A172 (cell line): ENCODE measurements around the gene ACSF2. TPM values are rescaled to one million over a fixed set of nuclear protein-coding genes. Genes with fewer than 3 reads are reported as not detected.
A peak's percentile ranks its signal among the peaks of the same experiment; 100 is the strongest.
"Not testable (repeated sequence)": the region's sequence is repeated elsewhere in the genome, so short reads cannot be mapped to it uniquely, and the experiment has no call there.

ENCODE experiments used
- DNase-seq: peaks from one replicate; pipeline ENCODE4 v3.0.0-alpha.2; 2015; ENCODE audit warnings: low spot score
- total RNA-seq: library from RNA; depleted of rRNA; stranded (reverse); fragments of >200 nt; shearing (Covaris generic); gene quantifications from 2 replicates; pipeline ENCODE4 v1.2.3, GENCODE V29; 2014; rRNA removed

ACSF2 gene, protein sequence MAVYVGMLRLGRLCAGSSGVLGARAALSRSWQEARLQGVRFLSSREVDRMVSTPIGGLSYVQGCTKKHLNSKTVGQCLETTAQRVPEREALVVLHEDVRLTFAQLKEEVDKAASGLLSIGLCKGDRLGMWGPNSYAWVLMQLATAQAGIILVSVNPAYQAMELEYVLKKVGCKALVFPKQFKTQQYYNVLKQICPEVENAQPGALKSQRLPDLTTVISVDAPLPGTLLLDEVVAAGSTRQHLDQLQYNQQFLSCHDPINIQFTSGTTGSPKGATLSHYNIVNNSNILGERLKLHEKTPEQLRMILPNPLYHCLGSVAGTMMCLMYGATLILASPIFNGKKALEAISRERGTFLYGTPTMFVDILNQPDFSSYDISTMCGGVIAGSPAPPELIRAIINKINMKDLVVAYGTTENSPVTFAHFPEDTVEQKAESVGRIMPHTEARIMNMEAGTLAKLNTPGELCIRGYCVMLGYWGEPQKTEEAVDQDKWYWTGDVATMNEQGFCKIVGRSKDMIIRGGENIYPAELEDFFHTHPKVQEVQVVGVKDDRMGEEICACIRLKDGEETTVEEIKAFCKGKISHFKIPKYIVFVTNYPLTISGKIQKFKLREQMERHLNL
- total RNA-seq: 40.4 and 41.0 TPM in 2 replicates

GRCh38 chr17:50425682-50426471 is at the start of gene ACSF2:
TSS of gene ACSF2 (plus strand) at chr17:50426218. CDS start at chr17:50426262, 44 bp downstream.
- DNase-seq: peak; percentile 44

GRCh38 chr17:50379351-50380132 is 46.5 kb upstream of the ACSF2 start:
- no peak for DNase-seq

DNA sequence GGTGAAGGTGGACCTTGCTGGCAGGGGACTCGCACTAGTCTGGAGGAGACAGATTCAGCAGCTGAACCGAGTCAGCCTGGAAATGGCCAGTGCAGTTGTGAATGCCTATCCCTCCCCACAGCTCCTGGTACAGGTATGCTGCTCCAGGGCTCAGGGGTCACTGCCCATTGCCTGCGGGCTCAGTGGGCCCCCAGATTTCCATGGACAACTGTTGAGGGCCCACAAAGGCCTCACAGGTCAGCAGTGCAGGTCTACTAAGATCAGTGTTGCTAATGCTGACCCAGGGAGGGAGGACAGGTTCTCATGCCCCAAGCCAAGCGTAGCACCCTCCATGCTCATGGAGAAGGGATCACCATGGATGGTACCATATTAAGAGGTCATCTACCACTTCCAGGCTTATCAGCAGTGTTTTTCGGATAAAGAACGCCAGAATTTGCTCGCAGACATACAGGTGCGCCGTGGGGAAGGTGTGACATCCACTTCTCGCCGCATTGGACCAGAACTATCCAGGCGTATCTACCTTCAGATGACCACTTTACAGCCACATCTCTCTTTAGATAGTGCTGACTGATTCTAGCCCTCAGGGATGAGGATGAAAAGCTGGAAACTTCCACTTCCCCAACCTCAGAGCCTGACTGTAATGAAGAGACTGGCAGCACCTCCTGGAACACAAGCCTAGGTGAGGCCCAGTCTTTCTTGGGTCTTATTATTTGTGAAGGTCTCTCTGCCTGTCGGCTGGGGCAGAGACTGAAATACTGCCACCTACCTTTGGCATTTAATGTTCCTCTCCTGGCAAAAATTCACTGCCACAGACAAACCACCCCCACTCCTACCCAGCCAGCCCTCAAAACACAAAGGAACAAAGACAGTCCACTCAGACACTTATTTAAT is 45.4 kb upstream of the ACSF2 start:
- no peak for DNase-seq

DNA sequence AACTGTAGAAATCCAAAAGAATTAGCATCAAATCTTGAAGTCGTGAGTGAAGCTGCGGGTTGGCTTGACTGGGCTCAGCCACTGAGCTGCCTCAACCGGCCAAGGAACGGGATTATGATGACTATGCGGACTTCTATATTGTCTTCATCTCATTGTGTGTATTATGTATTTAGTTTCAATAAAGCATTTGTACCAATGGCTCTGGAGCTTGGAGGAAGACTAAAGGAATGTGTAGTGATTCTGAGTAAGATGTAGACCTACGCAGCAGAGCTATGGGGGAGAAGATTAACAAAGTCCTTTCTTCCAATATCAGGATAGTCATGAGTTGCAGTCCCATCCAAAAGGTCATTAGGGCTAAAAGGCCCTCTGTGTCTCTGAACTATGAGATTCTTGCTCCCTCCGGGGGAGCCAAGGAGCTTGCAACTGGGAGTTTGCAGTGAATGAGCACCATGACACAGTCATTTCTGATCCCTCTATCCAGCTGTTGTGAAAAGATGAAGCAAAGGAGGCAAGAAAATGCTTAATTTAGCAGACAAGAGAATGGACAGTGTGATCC is 44.7 kb upstream of the ACSF2 start:
- DNase-seq: no peak

GRCh38 chr17:50381920-50382319 is 44.1 kb upstream of the ACSF2 start:
- DNase-seq: no peak

DNA sequence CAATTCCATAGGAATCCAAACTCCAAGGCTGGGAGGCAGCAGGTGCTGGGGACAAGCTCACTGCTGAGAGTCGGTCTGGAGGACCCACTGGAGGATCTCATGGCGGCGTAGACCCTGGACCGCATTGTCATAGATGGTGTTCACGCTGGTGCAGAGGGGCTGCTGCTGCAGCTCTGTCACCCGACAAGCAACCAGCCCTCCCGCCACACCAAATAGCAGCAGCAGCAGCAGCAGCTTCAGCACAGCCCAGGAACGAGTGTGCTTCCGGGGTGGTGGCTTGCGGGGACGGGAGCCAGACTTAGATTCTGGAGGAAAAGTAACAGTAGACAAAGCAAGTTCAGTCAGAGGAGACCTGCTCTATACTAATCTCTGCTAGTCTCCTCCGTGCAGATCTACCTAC is 43.1 kb upstream of the ACSF2 start:
- DNase-seq: no peak

DNA sequence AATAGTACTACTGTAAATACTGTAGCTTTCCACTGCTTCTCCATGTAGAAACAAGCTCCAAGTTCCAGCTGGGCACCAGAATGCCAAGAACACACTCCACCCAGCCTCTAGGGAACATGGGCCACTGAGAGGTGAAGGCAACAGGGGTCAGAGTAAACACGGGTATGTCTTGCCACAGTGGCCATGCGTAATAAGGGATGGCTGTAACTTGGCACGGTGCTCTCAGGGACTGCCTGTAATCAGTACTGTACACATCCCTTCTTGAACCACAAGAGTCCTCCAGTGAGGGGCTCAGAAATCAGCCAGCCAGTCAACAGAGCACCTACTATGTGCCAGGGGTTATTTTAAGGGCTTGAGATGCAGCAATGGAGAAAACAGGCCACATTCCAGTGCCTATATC is 39.5 kb upstream of the ACSF2 start:
- no peak for DNase-seq

DNA sequence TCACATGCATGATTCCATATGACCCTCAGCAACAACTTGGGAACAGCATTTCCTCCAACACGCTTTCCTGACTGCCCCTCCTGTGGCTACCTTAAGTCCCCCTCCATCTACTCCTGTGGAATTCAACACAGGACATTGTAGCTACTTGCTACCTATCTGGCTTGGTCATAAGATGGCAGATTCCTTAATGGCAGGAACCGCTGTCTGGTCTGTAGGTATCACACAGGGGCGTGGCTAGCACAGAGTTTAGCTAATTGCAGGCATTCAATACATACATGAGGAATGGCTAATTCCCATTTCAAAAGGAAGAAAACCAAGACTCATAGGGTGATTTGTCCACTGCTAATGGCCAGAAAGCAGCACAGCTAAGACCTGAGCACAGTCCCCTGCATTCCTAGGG is 37.3 kb upstream of the ACSF2 start:
- DNase-seq: no peak

DNA sequence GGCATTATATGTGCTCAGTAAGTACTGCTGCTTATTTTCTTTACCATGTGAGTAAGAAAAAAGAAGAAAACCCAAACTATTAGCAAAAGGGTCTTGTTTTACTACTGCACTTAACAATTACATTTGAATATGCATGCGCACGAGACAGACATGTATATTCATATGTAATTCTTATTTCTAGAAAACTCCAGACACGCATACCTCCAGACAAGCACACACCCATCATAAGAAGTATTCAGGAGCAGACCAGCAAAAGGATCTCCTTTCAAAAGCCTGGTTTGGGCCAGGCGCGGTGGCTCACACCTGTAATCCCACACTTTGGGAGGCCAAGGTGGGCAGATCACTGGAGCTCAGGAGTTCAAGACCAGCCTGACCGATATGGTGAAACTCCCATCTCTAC is 36.5 kb upstream of the ACSF2 start:
- no peak for DNase-seq

DNA sequence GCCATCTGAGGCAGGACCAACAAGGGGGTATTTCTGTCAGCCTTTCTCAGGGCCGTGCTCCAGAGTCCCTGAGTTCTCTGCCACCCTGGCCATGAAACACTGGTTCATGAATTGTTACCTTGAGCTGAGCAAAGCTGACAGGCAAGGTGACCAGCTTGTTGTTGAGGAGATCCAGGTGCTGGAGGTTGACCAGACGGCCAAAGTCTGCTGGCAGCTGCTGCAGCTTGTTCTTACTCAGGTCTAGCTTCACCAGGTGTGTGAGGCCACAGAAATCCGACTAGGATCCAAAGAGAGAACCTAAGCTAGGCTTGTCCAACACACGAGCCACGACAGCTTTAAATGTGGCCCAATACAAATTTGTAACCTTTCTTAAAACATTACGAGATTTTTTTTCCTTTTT is 33.4 kb upstream of the ACSF2 start:
- DNase-seq: no peak

- DNase-seq: no peak
Observed at GRCh38 chr17:50393700-50394099, 32.3 kb upstream of the ACSF2 start.

DNA sequence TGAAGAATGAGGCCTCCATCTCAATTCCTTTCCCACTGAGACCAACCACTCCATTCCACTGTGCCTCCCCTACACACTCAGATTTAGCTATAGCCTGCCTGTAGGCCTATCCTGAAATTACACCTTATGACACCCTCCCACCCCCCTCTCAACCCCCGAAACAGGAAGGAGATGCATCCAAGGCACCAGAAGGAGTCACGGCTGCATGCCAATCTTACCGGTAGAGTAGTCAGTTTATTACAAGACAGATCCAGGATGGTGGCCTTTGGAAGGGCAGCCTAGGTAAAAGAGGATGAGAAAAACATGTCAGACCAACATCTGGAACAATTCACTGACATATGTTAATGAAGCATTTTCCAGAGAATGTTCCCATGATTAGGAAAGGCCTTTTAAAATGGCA is 31.3 kb upstream of the ACSF2 start:
- no peak for DNase-seq

GRCh38 chr17:50396261-50397110 is 29.5 kb upstream of the ACSF2 start:
- peak; percentile 46 for DNase-seq

DNA sequence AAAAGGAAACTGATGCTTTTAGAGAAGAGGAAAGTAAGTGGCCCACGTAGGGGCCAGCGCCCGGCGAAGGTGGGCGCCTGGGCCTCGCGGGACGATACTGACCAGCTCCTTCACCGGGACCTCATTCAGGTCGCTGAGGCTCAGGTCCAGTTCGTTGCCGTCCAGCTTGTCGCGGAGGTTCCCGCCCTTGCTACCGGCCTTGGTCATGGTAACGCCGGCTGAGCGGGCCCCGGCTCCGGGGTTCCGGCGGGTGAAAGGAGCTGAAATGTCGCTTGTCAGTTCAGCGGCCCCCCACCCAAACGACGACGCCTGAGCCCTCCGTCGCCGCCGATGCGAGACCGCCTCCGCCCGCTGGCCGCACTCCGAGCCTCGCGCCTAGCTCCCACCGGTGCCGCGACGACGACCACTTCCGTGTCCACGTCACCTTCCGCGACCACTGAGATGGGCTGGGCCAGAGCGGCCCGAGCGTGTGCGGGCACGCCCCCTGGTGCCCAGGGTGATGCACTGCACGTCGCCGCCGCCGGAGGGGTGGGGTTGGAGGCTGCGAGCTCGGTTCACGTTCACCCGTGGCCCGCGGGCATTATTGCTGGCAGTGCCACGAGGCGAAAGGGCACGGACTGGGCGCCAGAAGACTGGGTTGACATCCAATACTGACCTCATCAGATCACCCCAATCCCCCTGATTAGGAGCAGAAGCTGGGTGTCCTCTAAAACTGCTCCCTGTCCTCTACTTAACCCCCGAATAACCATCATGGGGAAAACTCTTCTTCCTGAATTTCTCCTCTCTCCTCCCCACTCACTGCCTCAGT is 28.7 kb upstream of the ACSF2 start, which contains the start of gene LRRC59:
Gene LRRC59, minus strand, starts transcription at position 413 of the 808 bp plus-strand sequence. Its CDS starts 206 bp downstream, at position 207.
- DNase-seq: peak; percentile 72

GRCh38 chr17:50397919-50398285 is 28.1 kb upstream of the ACSF2 start:
- no peak for DNase-seq

DNA sequence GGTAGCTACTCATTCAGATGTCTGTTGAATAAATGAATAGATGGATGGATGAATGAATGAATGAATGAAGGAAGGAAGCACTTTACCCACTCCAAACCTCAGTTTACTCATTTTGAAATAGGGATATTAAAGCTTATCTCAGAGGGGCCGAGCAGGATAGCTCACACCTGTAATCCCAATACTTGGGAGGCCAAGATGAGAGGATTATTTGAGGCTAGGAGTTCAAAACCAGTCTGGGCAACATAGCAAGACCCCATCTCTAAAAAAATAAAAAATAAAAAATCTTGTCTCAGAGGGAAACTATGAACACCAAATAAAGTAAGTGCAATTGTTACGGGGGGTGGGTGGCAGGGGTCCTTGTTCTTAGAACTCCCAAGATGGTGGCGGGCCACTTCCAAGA is 27.3 kb upstream of the ACSF2 start:
- not testable (repeated sequence) for DNase-seq

DNA sequence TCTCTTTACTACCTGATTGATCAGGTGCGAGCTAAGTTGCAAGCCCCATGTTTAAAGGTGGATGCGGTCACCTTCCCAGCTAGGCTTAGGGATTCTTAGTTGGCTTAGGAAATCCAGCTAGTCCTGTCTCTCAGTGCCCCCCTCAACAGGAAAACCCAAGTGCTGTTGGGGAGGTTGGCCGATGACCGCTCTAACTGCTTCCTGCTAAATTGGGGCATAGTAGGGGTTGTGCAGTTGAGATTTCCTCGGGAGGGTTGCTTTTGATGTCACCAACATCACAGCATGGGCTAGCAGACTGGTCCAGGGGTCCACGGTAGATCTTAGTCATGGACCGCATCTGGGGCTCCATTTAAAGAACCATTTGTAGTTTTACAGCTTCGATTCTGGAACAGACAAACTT is 26.4 kb upstream of the ACSF2 start:
- not testable (repeated sequence) for DNase-seq

DNA sequence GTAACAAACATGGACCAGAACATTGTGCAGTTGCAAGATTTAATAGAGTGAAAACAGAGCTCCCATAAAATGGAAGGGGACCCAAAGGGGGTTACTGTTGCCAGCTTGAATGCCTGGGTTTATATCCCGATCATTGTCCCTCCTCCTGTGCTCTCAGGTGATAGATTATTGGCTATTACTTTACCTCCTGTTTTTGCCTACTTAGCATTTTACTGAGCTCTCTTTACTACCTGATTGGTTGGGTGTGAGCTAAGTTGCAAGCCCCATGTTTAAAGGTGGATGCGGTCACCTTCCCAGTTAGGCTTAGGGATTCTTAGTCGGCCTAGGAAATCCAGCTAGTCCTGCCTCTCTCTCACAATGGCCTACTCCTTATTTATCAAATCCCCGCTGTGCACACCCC is 20.7 kb upstream of the ACSF2 start:
- not testable (repeated sequence) for DNase-seq
